HEK293T (cell line): Measurements from ENCODE around the gene TTC28.

Source experiments
- ELF4 ChIP-seq: fragments of 450-650 bp; IDR thresholded peaks from 2 replicates; pipeline ENCODE4 v1.6.1; 2017; ENCODE audit warnings: antibody characterized with exemption
- FOXA1 ChIP-seq: fragments of 450-650 bp; IDR thresholded peaks from 2 replicates; pipeline ENCODE4 v1.6.1; 2016; ENCODE audit warnings: mild to moderate bottlenecking
- L3MBTL2 ChIP-seq: fragments of 450-650 bp; conservative IDR thresholded peaks from 2 replicates; pipeline ENCODE4 v1.6.1; 2016; ENCODE audit warnings: mild to moderate bottlenecking
- LEF1 ChIP-seq: fragments of 450-650 bp; IDR thresholded peaks from 2 replicates; pipeline ENCODE4 v1.6.1; 2017; ENCODE audit warnings: mild to moderate bottlenecking, borderline replicate concordance
- NFRKB ChIP-seq: fragments of 450-650 bp; IDR thresholded peaks from 2 replicates; pipeline ENCODE4 v1.6.1; 2016; ENCODE audit warnings: mild to moderate bottlenecking, moderate library complexity
- SP1 ChIP-seq: fragments of 450-650 bp; IDR thresholded peaks from 2 replicates; pipeline ENCODE4 v1.6.1; 2017
- SUZ12 ChIP-seq: fragments of 450-650 bp; IDR thresholded peaks from 2 replicates; pipeline ENCODE4 v1.6.1; 2016; ENCODE audit warnings: mild to moderate bottlenecking
- TARDBP ChIP-seq: fragments of 450-650 bp; IDR thresholded peaks from 2 replicates; pipeline ENCODE4 v1.6.1; 2016
- ZNF384 ChIP-seq: fragments of 450-650 bp; IDR thresholded peaks from 2 replicates; pipeline ENCODE4 v1.6.1; 2016

DNA sequence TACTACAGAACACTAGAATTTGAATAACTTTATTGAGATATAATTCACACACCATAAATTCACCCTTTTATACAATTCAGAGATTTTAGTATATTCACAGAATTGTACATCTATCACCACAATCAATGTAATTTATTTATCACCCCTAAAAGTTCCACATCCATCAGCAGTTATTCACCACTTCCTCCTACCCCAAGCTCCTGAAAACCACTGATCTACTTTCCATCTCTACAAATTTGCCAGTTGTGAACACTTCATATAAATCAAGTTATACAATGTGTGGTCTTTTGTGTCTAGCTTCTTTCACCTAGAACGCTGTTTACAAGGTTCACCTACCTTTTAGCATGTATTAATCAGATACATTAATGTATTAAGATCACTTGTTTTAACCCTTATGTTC is 179.6 kb downstream of the TTC28 start:
- TF ChIP-seq TARDBP (no peak), FOXA1 (no peak), ZNF384 (no peak), ELF4 (no peak), SUZ12 (no peak), LEF1 (no peak), L3MBTL2 (no peak), SP1 (no peak), NFRKB (no peak)
